HepG2 (cell line): Measurements from ENCODE around the gene MCC. TPM values are rescaled to one million over a fixed set of nuclear protein-coding genes. Genes with fewer than 3 reads are reported as not detected.

Experiments
- ATAC-seq: fragments of 200-7000 bp; cut with Tn5 transposase; 3 replicates; pipeline ENCODE4 v1.9.1; 2020; ENCODE audit warnings: mild to moderate bottlenecking, moderate library complexity
- BruUV-seq: library from RNA; stranded (reverse); fragments of 400-500 nt; replicated peaks from 2 replicates; lab custom pipeline; 2021; lab: Mats Ljungman, UMichigan
- CTCF ChIA-PET: fragments of 300-600 bp; formaldehyde crosslinking; extraction: SDS; loops from one replicate; lab custom pipeline; 2021; ENCODE audit warnings: low total read pairs, inconsistent platforms, low intra/inter-chr PET ratio; lab: Yijun Ruan, JAX
- POLR2A ChIA-PET: fragments of 350-600 bp; sonication (Branson Sonifier 250); formaldehyde crosslinking; loops from one replicate; lab custom pipeline; 2020; ENCODE audit warnings: antibody characterized with exemption, inconsistent platforms; lab: Yijun Ruan, JAX
- DNase-seq: peaks from one replicate; pipeline ENCODE4 v3.0.0-alpha.2; 2015; ENCODE audit warnings: low spot score
- FAIRE-seq: peaks from 3 replicates; lab custom pipeline; 2011; peaks lifted over from hg19 to GRCh38; lab: Jason Lieb, UNC
- H2AFZ ChIP-seq: one replicate; pipeline ENCODE4 v1.6.1; 2011; ENCODE audit warnings: low read length, inconsistent platforms
- H3K27ac ChIP-seq: fragments of 300-600 bp; 3 replicates; pipeline ENCODE4 v1.8.0; 2011; ENCODE audit warnings: mixed run types, mild to moderate bottlenecking, mixed read lengths, low read length, inconsistent platforms; ENCODE audit not compliant: insufficient read depth; ENCODE audit errors: extremely low read length
- H3K27me3 ChIP-seq, 2 experiments: fragments of 200-600 bp in 1 of 2; 2 replicates in 1 of 2; 3 replicates in 1 of 2; pipeline versions ENCODE4 v1.6.0 to v1.8.0; 2011; ENCODE audit warnings: low read length in 2 of 2, mild to moderate bottlenecking in 2 of 2, moderate library complexity in 2 of 2, inconsistent platforms in 1 of 2; ENCODE audit not compliant: insufficient read depth in 2 of 2, control insufficient read depth in 1 of 2
- H3K36me3 ChIP-seq, 2 experiments: fragments of 200-600 bp in 1 of 2; replicated peaks in 1 of 2; 2 replicates in 1 of 2; 3 replicates in 1 of 2; pipeline versions ENCODE4 v1.5.1 to v1.8.0; 2011; ENCODE audit warnings: low read length in 2 of 2, inconsistent platforms in 1 of 2; ENCODE audit not compliant: insufficient read depth in 2 of 2, control insufficient read depth in 1 of 2
- H3K4me1 ChIP-seq: 2 replicates; pipeline ENCODE4 v1.5.1; 2012; ENCODE audit warnings: low read length, inconsistent platforms; ENCODE audit not compliant: insufficient read depth
- H3K4me2 ChIP-seq: 2 replicates; pipeline ENCODE4 v1.6.0; 2011; ENCODE audit warnings: low read depth, low read length, inconsistent platforms
- H3K4me3 ChIP-seq, 3 experiments: fragments of 200-600 bp in 1 of 3; sonication (generic), shearing (Covaris generic) in 1 of 3; replicated peaks in 1 of 3; 2 replicates each; pipeline ENCODE4 v1.5.1; 2011 to 2016; ENCODE audit warnings: low read length in 3 of 3, inconsistent platforms in 2 of 3, low read depth in 2 of 3, mild to moderate bottlenecking in 2 of 3, control low read depth in 1 of 3, mixed read lengths in 1 of 3; ENCODE audit not compliant: insufficient read depth in 1 of 3
- H3K79me2 ChIP-seq: one replicate; pipeline ENCODE4 v1.6.1; 2011; ENCODE audit warnings: low read length, inconsistent platforms; ENCODE audit not compliant: insufficient read depth
- H3K9ac ChIP-seq: 2 replicates; pipeline ENCODE4 v1.6.0; 2011; ENCODE audit warnings: mild to moderate bottlenecking, low read depth, low read length, inconsistent platforms; ENCODE audit not compliant: insufficient read depth
- H3K9me3 ChIP-seq: 2 replicates; pipeline ENCODE4 v1.5.1; 2012; ENCODE audit warnings: mild to moderate bottlenecking, low read length
- H4K20me1 ChIP-seq: 2 replicates; pipeline ENCODE4 v1.6.0; 2011; ENCODE audit warnings: inconsistent platforms, mild to moderate bottlenecking, low read length, moderate library complexity; ENCODE audit not compliant: insufficient read depth
- ATF6 ChIP-seq: sonication (generic); formaldehyde crosslinking; conservative IDR thresholded peaks from 2 replicates; pipeline ENCODE4 v1.4.0; 2020; ENCODE audit warnings: missing genetic modification reagents
- BATF2 ChIP-seq: sonication (generic); formaldehyde crosslinking; IDR thresholded peaks from 2 replicates; pipeline ENCODE4 v1.8.0; 2022; ENCODE audit warnings: mild to moderate bottlenecking, missing genetic modification reagents, moderate library complexity
- CREB1 ChIP-seq, 2 experiments: fragments of 450-650 bp in 1 of 2; IDR thresholded peaks; 2 replicates each; pipeline ENCODE4 v1.6.1; 2016 to 2017; ENCODE audit warnings: control low read depth in 1 of 2, mild to moderate bottlenecking in 1 of 2, missing compliant biosample characterization in 1 of 2, missing genetic modification characterization in 1 of 2
- KMT2A ChIP-seq: sonication (generic); formaldehyde crosslinking; IDR thresholded peaks from 2 replicates; pipeline ENCODE4 v1.4.0; 2020; ENCODE audit warnings: missing genetic modification reagents
- PAX8 ChIP-seq: sonication (generic); formaldehyde crosslinking; IDR thresholded peaks from 2 replicates; pipeline ENCODE4 v1.8.0; 2022; ENCODE audit warnings: mild to moderate bottlenecking, missing genetic modification reagents, borderline replicate concordance
- SP4 ChIP-seq: sonication (generic); formaldehyde crosslinking; IDR thresholded peaks from 2 replicates; pipeline ENCODE4 v1.8.1; 2023; ENCODE audit warnings: mild to moderate bottlenecking, missing genetic modification reagents
- SRY ChIP-seq: sonication (generic); formaldehyde crosslinking; IDR thresholded peaks from 2 replicates; pipeline ENCODE4 v1.8.0; 2022; ENCODE audit warnings: mild to moderate bottlenecking, missing genetic modification reagents
- TAF1 ChIP-seq: sonication (generic); formaldehyde crosslinking; IDR thresholded peaks from 2 replicates; pipeline ENCODE4 v1.4.0; 2020; ENCODE audit warnings: missing genetic modification reagents
- ZFP36L1 ChIP-seq: sonication (generic); formaldehyde crosslinking; IDR thresholded peaks from 2 replicates; pipeline ENCODE4 v1.8.0; 2022; ENCODE audit warnings: mild to moderate bottlenecking, missing genetic modification reagents, moderate library complexity
- ZFP82 ChIP-seq: sonication (generic); formaldehyde crosslinking; IDR thresholded peaks from 2 replicates; pipeline ENCODE4 v1.5.1; 2020; ENCODE audit warnings: mild to moderate bottlenecking, missing genetic modification reagents, borderline replicate concordance
- ZKSCAN1 ChIP-seq: fragments of 150-350 bp; IDR thresholded peaks from 2 replicates; pipeline ENCODE4 v1.6.1; 2014; ENCODE audit warnings: low read length
- ZNF160 ChIP-seq: sonication (generic); formaldehyde crosslinking; IDR thresholded peaks from 2 replicates; pipeline ENCODE4 v1.8.0; 2022; ENCODE audit warnings: mild to moderate bottlenecking, inconsistent platforms, missing genetic modification reagents
- ZNF234 ChIP-seq: sonication (generic); formaldehyde crosslinking; conservative IDR thresholded peaks from 2 replicates; pipeline ENCODE4 v1.5.1; 2020; ENCODE audit warnings: mild to moderate bottlenecking, missing genetic modification reagents
- ZNF264 ChIP-seq: sonication (generic); formaldehyde crosslinking; IDR thresholded peaks from 2 replicates; pipeline ENCODE4 v1.4.0; 2020; ENCODE audit warnings: missing genetic modification reagents
- ZNF30 ChIP-seq: sonication (generic); formaldehyde crosslinking; IDR thresholded peaks from 2 replicates; pipeline ENCODE4 v1.5.0; 2020; ENCODE audit warnings: mild to moderate bottlenecking, missing genetic modification reagents
- WGBS: methylation state at CpG from one replicate; pipeline ENCODE4 v1.1.6; 2017; ENCODE audit warnings: low lambda C conversion rate; 5-methylcytosine and 5-hydroxymethylcytosine counted together
- in situ Hi-C: cut with HindIII; loops from 2 replicates; pipeline ENCODE4 v1.10.0; 2017; ENCODE audit warnings: low pct_unique_long_range_greater_than_20kb; ENCODE audit not compliant: extremely low pct_ligation_motif_present
- intact Hi-C: fragments of 100-400 bp; cut with micrococcal nuclease; formaldehyde crosslinking; loops from one replicate; pipeline ENCODE4 v1.10.0; 2022; ENCODE audit not compliant: unreplicated experiment
- polyA plus RNA-seq, 8 experiments: library from polyadenylated mRNA; depleted of rRNA in 3 of 8; stranded (reverse) in 7 of 8; unstranded in 1 of 8; fragments of >200 nt; fragmentation: Illumina TruSeq in 4 of 8; extraction: Trizol in 4 of 8; gene quantifications; 2 replicates each; pipeline versions ENCODE4 v1.2.1 to v1.2.3, GENCODE V29; 2011 to 2016; ENCODE audit warnings: low read depth in 4 of 8, missing spikeins in 1 of 8, mixed read lengths in 1 of 8; ENCODE audit not compliant: insufficient read depth in 1 of 8
- total RNA-seq, 5 experiments: library from RNA; depleted of rRNA; stranded (reverse); fragments of >200 nt; fragmentation: Illumina TruSeq; extraction: Trizol; gene quantifications; 2 replicates each; pipeline ENCODE4 v1.2.3, GENCODE V29; 2016; ENCODE audit warnings: low read depth in 1 of 5

Gene MCC
- total and polyA plus RNA-seq, 2 of the 13 experiments (the other 11 are each of a cell fraction or from before 2014, with no cell fraction given) = 0.55 to 2.4 TPM

GRCh38 chr5:113071401-113071800 lies 416.9 kb downstream of the MCC start:
- intact Hi-C loops (no loop called here), in situ Hi-C loops (no loop called here)
- no TSS peak for BruUV-seq
- H3K4me3 ChIP-seq = no peak overlapping the region
- H2AFZ ChIP-seq = no peak overlapping the region
- H3K27me3 ChIP-seq = no peaks in the 10 kb centered on the region
- H4K20me1 ChIP-seq = no peaks in the 10 kb centered on the region
- FAIRE-seq = no peak
- CTCF ChIA-PET = no interaction called here
- no peak for TF ChIP-seq ZKSCAN1
- no peak for TF ChIP-seq ATF6
- TF ChIP-seq ZNF234 (CRISPR knock-in tag) = no peak
- no peak for TF ChIP-seq SRY (CRISPR knock-in tag)
- TF ChIP-seq ZNF264 (CRISPR knock-in tag) = no peak
- TF ChIP-seq CREB1 (IDR thresholded peaks at IDR 0.05) = no peak
- TF ChIP-seq CREB1 (CRISPR knock-in tag; IDR thresholded peaks at IDR 0.05) = no peak
- TF ChIP-seq SP4 (CRISPR knock-in tag) = no peak
- TF ChIP-seq PAX8 = no peak
- TF ChIP-seq ZNF30 (CRISPR knock-in tag) = no peak
- TF ChIP-seq ZFP36L1 (CRISPR knock-in tag) = no peak
- no peak for TF ChIP-seq KMT2A
- TF ChIP-seq TAF1 = no peak
- no peak for TF ChIP-seq ZNF160 (CRISPR knock-in tag)
- no peak for TF ChIP-seq ZFP82 (CRISPR knock-in tag)
- TF ChIP-seq BATF2 (CRISPR knock-in tag) = no peak
- TF ChIP-seq, all 625 proteins: peak for 0
- H3K36me3 ChIP-seq = no peaks in the 10 kb centered on the region
- ATAC-seq (no peak), DNase-seq (no peak)
- H3K4me1 ChIP-seq = peaks cover 14% of the 10 kb centered on the region
- POLR2A ChIA-PET = no interaction called here
- no peak overlapping the region for H3K4me2 ChIP-seq
- WGBS = 57% methylated on average over 1 of the region's 3 CpGs
- H3K79me2 ChIP-seq = no peaks in the 10 kb centered on the region
- no peak overlapping the region for H3K9ac ChIP-seq
- H3K9me3 ChIP-seq = no peaks in the 10 kb centered on the region
- H3K27ac ChIP-seq = no peak overlapping the region
